HFFc6 (cell line): Measurements from ENCODE around the gene RPUSD1. TPM values are rescaled to one million over a fixed set of nuclear protein-coding genes. Genes with fewer than 3 reads are reported as not detected.

Experiments
- microRNA-seq: library from miRNA; unstranded; fragments of <30 nt; microRNA quantifications from one replicate; pipeline ENCODE4, GENCODE V29; 2019
- total RNA-seq, 6 experiments: library from RNA; stranded (reverse); fragmentation: NEBNext Ultra II Directional; extraction: Animal tissue kit (Norgen Biotek cat#: 25700); gene quantifications; 2 replicates in 1 of 6; 3 replicates in 5 of 6; pipeline ENCODE4 v1.2.3, GENCODE V29; 2021

Gene RPUSD1
- total RNA-seq, 6 experiments from 2014 or later: 23.8 to 32.8 (median 25.8) TPM

Small RNAs within 50 kb of the gene (microRNA-seq; reads per million reads assigned to microRNA genes)
- not detected for gene MIR662

Other genes with a start within 250 kb of the RPUSD1 start
- gene PRR35, start 228.0 kb downstream of the RPUSD1 start, total RNA-seq: not detected
- gene NHLRC4, start 221.4 kb downstream of the RPUSD1 start, total RNA-seq: under 1 TPM in 5 of 6 experiments, not detected in 1; 0.24 to 0.58 (median 0.28) TPM
- 10 to 100 TPM; 30.4 to 39.5 (median 35.4) TPM for gene PIGQ, start 218.4 kb downstream of the RPUSD1 start, total RNA-seq
- gene RAB40C, start 198.3 kb downstream of the RPUSD1 start, total RNA-seq: 10 to 100 TPM; 11.3 to 14.8 (median 12.2) TPM
- gene WFIKKN1, start 157.4 kb downstream of the RPUSD1 start, total RNA-seq: under 1 TPM in 2 of 6 experiments, not detected in 4; 0.02 to 0.14 TPM
- gene METTL26, start 152.1 kb downstream of the RPUSD1 start, total RNA-seq: 100 to 1,000 TPM in 5 of 6 experiments, 10 to 100 TPM in 1; 91.6 to 115 (median 105) TPM
- gene MCRIP2, start 146.6 kb downstream of the RPUSD1 start, total RNA-seq: 10 to 100 TPM; 18.8 to 30.8 (median 24.2) TPM
- gene WDR90, start 139.0 kb downstream of the RPUSD1 start, total RNA-seq: 10 to 100 TPM; 11.6 to 19.0 (median 17.7) TPM
- gene RHOT2, start 120.2 kb downstream of the RPUSD1 start, total RNA-seq: 10 to 100 TPM; 73.9 to 93.4 (median 84.8) TPM
- gene RHBDL1, start 112.7 kb downstream of the RPUSD1 start, total RNA-seq: 1 to 10 TPM; 1.4 to 2.3 (median 1.7) TPM
- gene STUB1, start 108.0 kb downstream of the RPUSD1 start, total RNA-seq: 100 to 1,000 TPM; 128 to 161 (median 141) TPM
- 10 to 100 TPM in 2 of 6 experiments, 1 to 10 TPM in 4; 7.6 to 10.6 (median 9.3) TPM for gene JMJD8, start 104.0 kb downstream of the RPUSD1 start, total RNA-seq
- gene WDR24, start 98.0 kb downstream of the RPUSD1 start, total RNA-seq: 1 to 10 TPM; 8.1 to 9.9 (median 8.7) TPM
- under 1 TPM in 1 of 6 experiments, not detected in 5; 0.05 TPM for gene FBXL16, start 82.6 kb downstream of the RPUSD1 start, total RNA-seq
- 100 to 1,000 TPM in 1 of 6 experiments, 10 to 100 TPM in 5; 61.5 to 103 (median 70.4) TPM for gene METRN, start 73.3 kb downstream of the RPUSD1 start, total RNA-seq
- gene ANTKMT, start 67.2 kb downstream of the RPUSD1 start, total RNA-seq: 10 to 100 TPM; 50.1 to 57.7 (median 54.7) TPM
- gene CCDC78, start 61.9 kb downstream of the RPUSD1 start, total RNA-seq: 1 to 10 TPM; 2.2 to 4.1 (median 3.4) TPM
- gene HAGHL, start 61.3 kb downstream of the RPUSD1 start, total RNA-seq: 10 to 100 TPM; 11.4 to 16.6 (median 14.1) TPM
- gene CIAO3, start 47.4 kb downstream of the RPUSD1 start, total RNA-seq: 10 to 100 TPM; 16.9 to 20.5 (median 18.0) TPM
- under 1 TPM; 0.17 to 0.61 (median 0.36) TPM for gene MSLN, start 27.6 kb downstream of the RPUSD1 start, total RNA-seq
- 10 to 100 TPM; 15.2 to 31.7 (median 26.0) TPM for gene CHTF18, start 239 bp upstream of the RPUSD1 start, total RNA-seq
- not detected for gene GNG13, start 12.4 kb upstream of the RPUSD1 start, total RNA-seq
- gene LMF1, start 182.6 kb upstream of the RPUSD1 start, total RNA-seq: 10 to 100 TPM; 10.9 to 19.3 (median 14.2) TPM
- under 1 TPM in 2 of 6 experiments, not detected in 4; 0.05 to 0.07 TPM for gene SOX8, start 193.4 kb upstream of the RPUSD1 start, total RNA-seq